ENCODE measurements around the gene MARCOL. TPM values are rescaled to one million over a fixed set of nuclear protein-coding genes. Genes with fewer than 3 reads are reported as not detected.

MARCOL gene
- total and polyA plus RNA-seq, 9 of the 15 experiments (the other 6 are each of a cell fraction or from before 2014, with no cell fraction given): not detected

- no peak overlapping the region for H2AFZ ChIP-seq (ENCODE audit: low read depth, low read length)
- H3K79me2 ChIP-seq (ENCODE audit: control insufficient read depth, insufficient read depth, low read length): no peaks in the 10 kb centered on the region
- H3K4me1 ChIP-seq (replicated peaks in 1 of 2; ENCODE audit: control insufficient read depth in 2 of 2, insufficient read depth in 2 of 2, low read length in 2 of 2): no peaks in the 10 kb centered on the region
- no peaks in the 10 kb centered on the region for H3K9me3 ChIP-seq (replicated peaks; ENCODE audit: control insufficient read depth, insufficient read depth, low read depth, low read length)
- DNase-seq (ENCODE audit: extremely low read depth in 1 of 4, low spot score in 3 of 4): no peak
- BruUV-seq (replicated peaks): no TSS peak
- no peaks in the 10 kb centered on the region for H3K9me1 ChIP-seq (ENCODE audit: control insufficient read depth, insufficient read depth, low read length)
- no peak for FAIRE-seq
- no peaks in the 10 kb centered on the region for H3K36me3 ChIP-seq (ENCODE audit: control insufficient read depth, insufficient read depth, low read length)
- no peaks in the 10 kb centered on the region for H3K27me3 ChIP-seq (ENCODE audit: control insufficient read depth in 2 of 2, insufficient read depth in 2 of 2, low read length in 2 of 2)
- 0% methylated on average over 1 of the region's 1 CpG for WGBS (ENCODE audit: insufficient coverage, low coverage, missing lambda C conversion rate)
- intact Hi-C loops (cut with micrococcal nuclease): no loop called here
- no peaks in the 10 kb centered on the region for H4K20me1 ChIP-seq (replicated peaks; ENCODE audit: control insufficient read depth, insufficient read depth, low read length)
- CTCF ChIA-PET (ENCODE audit: low intra/inter-chr PET ratio): no interaction called here
- in situ Hi-C loops (cut with MboI): no loop called here
- no peak overlapping the region for H3K9ac ChIP-seq (ENCODE audit: insufficient read depth in 1 of 2, low read depth in 2 of 2, low read length in 2 of 2)
- H3K4me3 ChIP-seq: no peak overlapping the region
- POLR2A ChIA-PET: no interaction called here
- H3K4me2 ChIP-seq (ENCODE audit: insufficient read depth, low read length): no peak overlapping the region
- no peak for ATAC-seq
- no peak overlapping the region for H3K27ac ChIP-seq (ENCODE audit: extremely low read depth, low read depth, low read length)
- TF ChIP-seq, protein P1, sequence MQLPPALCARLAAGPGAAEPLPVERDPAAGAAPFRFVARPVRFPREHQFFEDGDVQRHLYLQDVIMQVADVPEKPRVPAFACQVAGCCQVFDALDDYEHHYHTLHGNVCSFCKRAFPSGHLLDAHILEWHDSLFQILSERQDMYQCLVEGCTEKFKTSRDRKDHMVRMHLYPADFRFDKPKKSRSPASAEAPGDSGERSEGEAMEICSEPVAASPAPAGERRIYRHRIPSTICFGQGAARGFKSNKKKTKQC (CRISPR knock-in tag; IDR thresholded peaks at IDR 0.05): no peak
- TF ChIP-seq ZNF133 (CRISPR knock-in tag; IDR thresholded peaks at IDR 0.05): no peak
- TF ChIP-seq HOMEZ (CRISPR knock-in tag; IDR thresholded peaks at IDR 0.05): no peak
- TF ChIP-seq CHD4 (IDR thresholded peaks at IDR 0.05; ENCODE audit: insufficient read depth, insufficient replicate concordance, low read depth, low read length, poor library complexity, severe bottlenecking): no peak
- TF ChIP-seq MBD2 (IDR thresholded peaks at IDR 0.05; ENCODE audit: borderline replicate concordance, low read depth): no peak
- TF ChIP-seq, protein P2, sequence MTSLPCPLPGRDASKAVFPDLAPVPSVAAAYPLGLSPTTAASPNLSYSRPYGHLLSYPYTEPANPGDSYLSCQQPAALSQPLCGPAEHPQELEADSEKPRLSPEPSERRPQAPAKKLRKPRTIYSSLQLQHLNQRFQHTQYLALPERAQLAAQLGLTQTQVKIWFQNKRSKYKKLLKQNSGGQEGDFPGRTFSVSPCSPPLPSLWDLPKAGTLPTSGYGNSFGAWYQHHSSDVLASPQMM (CRISPR knock-in tag; IDR thresholded peaks at IDR 0.05): no peak
- TF ChIP-seq, protein P3, sequence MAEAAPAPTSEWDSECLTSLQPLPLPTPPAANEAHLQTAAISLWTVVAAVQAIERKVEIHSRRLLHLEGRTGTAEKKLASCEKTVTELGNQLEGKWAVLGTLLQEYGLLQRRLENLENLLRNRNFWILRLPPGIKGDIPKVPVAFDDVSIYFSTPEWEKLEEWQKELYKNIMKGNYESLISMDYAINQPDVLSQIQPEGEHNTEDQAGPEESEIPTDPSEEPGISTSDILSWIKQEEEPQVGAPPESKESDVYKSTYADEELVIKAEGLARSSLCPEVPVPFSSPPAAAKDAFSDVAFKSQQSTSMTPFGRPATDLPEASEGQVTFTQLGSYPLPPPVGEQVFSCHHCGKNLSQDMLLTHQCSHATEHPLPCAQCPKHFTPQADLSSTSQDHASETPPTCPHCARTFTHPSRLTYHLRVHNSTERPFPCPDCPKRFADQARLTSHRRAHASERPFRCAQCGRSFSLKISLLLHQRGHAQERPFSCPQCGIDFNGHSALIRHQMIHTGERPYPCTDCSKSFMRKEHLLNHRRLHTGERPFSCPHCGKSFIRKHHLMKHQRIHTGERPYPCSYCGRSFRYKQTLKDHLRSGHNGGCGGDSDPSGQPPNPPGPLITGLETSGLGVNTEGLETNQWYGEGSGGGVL (CRISPR knock-in tag; IDR thresholded peaks at IDR 0.05): no peak
- TF ChIP-seq MCM3 (IDR thresholded peaks at IDR 0.05): no peak
- no peak for TF ChIP-seq ZNF764 (CRISPR knock-in tag; IDR thresholded peaks at IDR 0.05; ENCODE audit: low read depth)
- no peak for TF ChIP-seq ZNF766 (CRISPR knock-in tag; conservative IDR thresholded peaks at IDR 0.05)
- TF ChIP-seq, protein P4, sequence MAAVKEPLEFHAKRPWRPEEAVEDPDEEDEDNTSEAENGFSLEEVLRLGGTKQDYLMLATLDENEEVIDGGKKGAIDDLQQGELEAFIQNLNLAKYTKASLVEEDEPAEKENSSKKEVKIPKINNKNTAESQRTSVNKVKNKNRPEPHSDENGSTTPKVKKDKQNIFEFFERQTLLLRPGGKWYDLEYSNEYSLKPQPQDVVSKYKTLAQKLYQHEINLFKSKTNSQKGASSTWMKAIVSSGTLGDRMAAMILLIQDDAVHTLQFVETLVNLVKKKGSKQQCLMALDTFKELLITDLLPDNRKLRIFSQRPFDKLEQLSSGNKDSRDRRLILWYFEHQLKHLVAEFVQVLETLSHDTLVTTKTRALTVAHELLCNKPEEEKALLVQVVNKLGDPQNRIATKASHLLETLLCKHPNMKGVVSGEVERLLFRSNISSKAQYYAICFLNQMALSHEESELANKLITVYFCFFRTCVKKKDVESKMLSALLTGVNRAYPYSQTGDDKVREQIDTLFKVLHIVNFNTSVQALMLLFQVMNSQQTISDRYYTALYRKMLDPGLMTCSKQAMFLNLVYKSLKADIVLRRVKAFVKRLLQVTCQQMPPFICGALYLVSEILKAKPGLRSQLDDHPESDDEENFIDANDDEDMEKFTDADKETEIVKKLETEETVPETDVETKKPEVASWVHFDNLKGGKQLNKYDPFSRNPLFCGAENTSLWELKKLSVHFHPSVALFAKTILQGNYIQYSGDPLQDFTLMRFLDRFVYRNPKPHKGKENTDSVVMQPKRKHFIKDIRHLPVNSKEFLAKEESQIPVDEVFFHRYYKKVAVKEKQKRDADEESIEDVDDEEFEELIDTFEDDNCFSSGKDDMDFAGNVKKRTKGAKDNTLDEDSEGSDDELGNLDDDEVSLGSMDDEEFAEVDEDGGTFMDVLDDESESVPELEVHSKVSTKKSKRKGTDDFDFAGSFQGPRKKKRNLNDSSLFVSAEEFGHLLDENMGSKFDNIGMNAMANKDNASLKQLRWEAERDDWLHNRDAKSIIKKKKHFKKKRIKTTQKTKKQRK (IDR thresholded peaks at IDR 0.05; ENCODE audit: borderline replicate concordance, low read depth, low read length): no peak
- TF ChIP-seq, protein P5, sequence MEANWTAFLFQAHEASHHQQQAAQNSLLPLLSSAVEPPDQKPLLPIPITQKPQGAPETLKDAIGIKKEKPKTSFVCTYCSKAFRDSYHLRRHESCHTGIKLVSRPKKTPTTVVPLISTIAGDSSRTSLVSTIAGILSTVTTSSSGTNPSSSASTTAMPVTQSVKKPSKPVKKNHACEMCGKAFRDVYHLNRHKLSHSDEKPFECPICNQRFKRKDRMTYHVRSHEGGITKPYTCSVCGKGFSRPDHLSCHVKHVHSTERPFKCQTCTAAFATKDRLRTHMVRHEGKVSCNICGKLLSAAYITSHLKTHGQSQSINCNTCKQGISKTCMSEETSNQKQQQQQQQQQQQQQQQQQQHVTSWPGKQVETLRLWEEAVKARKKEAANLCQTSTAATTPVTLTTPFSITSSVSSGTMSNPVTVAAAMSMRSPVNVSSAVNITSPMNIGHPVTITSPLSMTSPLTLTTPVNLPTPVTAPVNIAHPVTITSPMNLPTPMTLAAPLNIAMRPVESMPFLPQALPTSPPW (CRISPR knock-in tag; IDR thresholded peaks at IDR 0.05): no peak
- TF ChIP-seq CXXC5 (CRISPR knock-in tag; IDR thresholded peaks at IDR 0.05): no peak
Measured at GRCh38 chr5:148205865-148206264, 32.5 kb upstream of the MARCOL start.
